HG03045 (cell line): ENCODE data around the gene MALSU1.

ENCODE experiments used
- ATAC-seq: cut with Tn5 transposase; IDR thresholded peaks from one replicate; pipeline ENCODE4 v1.9.1; 2021; ENCODE audit warnings: mild to moderate bottlenecking, moderate library complexity; ENCODE audit not compliant: unreplicated experiment

MALSU1 gene

GRCh38 chr7:23358152-23358674 lies 59.1 kb downstream of the MALSU1 start:
- no peak for ATAC-seq
